Stomach (tissue), 4 donors: ENCODE data around the gene MUSTN1.

Source experiments
- CTCF ChIP-seq, 7 experiments: fragments of 450-650 bp in 4 of 7; fragments of 200-600 bp in 3 of 7; sonication (generic) in 3 of 7; IDR thresholded peaks; one replicate each; pipeline ENCODE4 v1.5.1; 2016 to 2019; ENCODE audit warnings: antibody characterized with exemption in 7 of 7, control low read depth in 2 of 7, mild to moderate bottlenecking in 1 of 7
- EP300 ChIP-seq: sonication (generic); formaldehyde crosslinking; IDR thresholded peaks from one replicate; pipeline ENCODE4 v1.6.1; 2017; ENCODE audit warnings: antibody characterized with exemption
- POLR2AphosphoS5 ChIP-seq, 3 donors: sonication (generic); formaldehyde crosslinking; IDR thresholded peaks; one replicate each; pipeline ENCODE4 v1.6.1; 2016; ENCODE audit warnings: antibody characterized with exemption in 3 of 3

GRCh38 chr3:52784931-52785590, 49.8 kb downstream of the MUSTN1 start:
- TF ChIP-seq CTCF (IDR thresholded peaks at IDR 0.05) (no peak), POLR2AphosphoS5 (IDR thresholded peaks at IDR 0.05) (no peak), EP300 (no peak)
